ENCODE data around the gene BCDIN3D. TPM values are rescaled to one million over a fixed set of nuclear protein-coding genes. Genes with fewer than 3 reads are reported as not detected.
"Not testable (repeated sequence)": the region's sequence is repeated elsewhere in the genome, so short reads cannot be mapped to it uniquely, and the experiment has no call there.

Gene BCDIN3D
- total and polyA plus RNA-seq, 4 donors = 2.6 to 4.4 (median 3.0) TPM

- H3K27me3 ChIP-seq (ENCODE audit: control insufficient read depth in 3 of 3, insufficient read depth in 3 of 3, low read length in 2 of 3) = peaks cover 0 to 3% (median 0%) of the 10 kb centered on the region in 3 donors
- no peaks in the 10 kb centered on the region for H3K4me1 ChIP-seq (ENCODE audit: control insufficient read depth in 5 of 5, insufficient read depth in 5 of 5, low read length in 5 of 5)
- ATAC-seq (ENCODE audit: insufficient read depth, low FRiP score) = no peak
- H3K9ac ChIP-seq (ENCODE audit: insufficient read depth in 1 of 2, low read length in 2 of 2) = no peak overlapping the region
- no peak overlapping the region for H3K27ac ChIP-seq (ENCODE audit: low read depth in 1 of 2, low read length in 1 of 2)
- H3K9me3 ChIP-seq (ENCODE audit: control insufficient read depth in 4 of 4, insufficient read depth in 3 of 4, low read length in 3 of 4) = peaks cover 0 to 5% (median 0%) of the 10 kb centered on the region in 4 donors
- TF ChIP-seq CTCF (IDR thresholded peaks at IDR 0.05; ENCODE audit: control extremely low read depth, extremely low read depth) = no peak
- no peaks in the 10 kb centered on the region for H3K36me3 ChIP-seq (ENCODE audit: control insufficient read depth in 4 of 4, insufficient read depth in 4 of 4, low read length in 4 of 4)
- no peak overlapping the region for H3K4me3 ChIP-seq
- no peak for DNase-seq
- WGBS, 2 donors = 79 to 86% methylated on average over 8 of the region's 8 CpGs
Measured at GRCh38 chr12:49882248-49882850, 39.4 kb upstream of the BCDIN3D start.

- Histone ChIP-seq H3K36me3 (ENCODE audit: control insufficient read depth in 4 of 4, insufficient read depth in 4 of 4, low read length in 4 of 4) (no peaks in the 10 kb centered on the region), H3K9me3 (ENCODE audit: control insufficient read depth in 4 of 4, insufficient read depth in 3 of 4, low read length in 3 of 4) (peaks cover 0 to 5% (median 0%) of the 10 kb centered on the region in 4 donors), H3K4me1 (ENCODE audit: control insufficient read depth in 5 of 5, insufficient read depth in 5 of 5, low read length in 5 of 5) (no peaks in the 10 kb centered on the region), H3K9ac (ENCODE audit: insufficient read depth in 1 of 2, low read length in 2 of 2) (no peak overlapping the region), H3K4me3 (no peak overlapping the region), H3K27ac (ENCODE audit: low read depth in 1 of 2, low read length in 1 of 2) (no peak overlapping the region), H3K27me3 (ENCODE audit: control insufficient read depth in 3 of 3, insufficient read depth in 3 of 3, low read length in 2 of 3) (no peaks in the 10 kb centered on the region)
- ATAC-seq (ENCODE audit: insufficient read depth, low FRiP score) = no peak
- no peak for DNase-seq
- 89 to 97% methylated on average over 16 of the region's 16 CpGs for WGBS, 2 donors
- TF ChIP-seq CTCF (IDR thresholded peaks at IDR 0.05; ENCODE audit: control extremely low read depth, extremely low read depth) = no peak
Measured at GRCh38 chr12:49881415-49882247, 38.7 kb upstream of the BCDIN3D start.

GRCh38 chr12:49880756-49881414 lies 38.0 kb upstream of the BCDIN3D start:
- no peak for TF ChIP-seq CTCF (IDR thresholded peaks at IDR 0.05; ENCODE audit: control extremely low read depth, extremely low read depth)
- WGBS, 2 donors = 80 to 92% methylated on average over 5 of the region's 5 CpGs
- no peak overlapping the region for H3K9ac ChIP-seq (ENCODE audit: insufficient read depth in 1 of 2, low read length in 2 of 2)
- H3K27me3 ChIP-seq (ENCODE audit: control insufficient read depth in 3 of 3, insufficient read depth in 3 of 3, low read length in 2 of 3) = no peaks in the 10 kb centered on the region
- H3K27ac ChIP-seq (ENCODE audit: low read depth in 1 of 2, low read length in 1 of 2) = no peak overlapping the region
- no peaks in the 10 kb centered on the region for H3K4me1 ChIP-seq (ENCODE audit: control insufficient read depth in 5 of 5, insufficient read depth in 5 of 5, low read length in 5 of 5)
- no peak for ATAC-seq (ENCODE audit: insufficient read depth, low FRiP score)
- H3K36me3 ChIP-seq (ENCODE audit: control insufficient read depth in 4 of 4, insufficient read depth in 4 of 4, low read length in 4 of 4) = no peaks in the 10 kb centered on the region
- peaks cover 0 to 5% (median 0%) of the 10 kb centered on the region in 4 donors for H3K9me3 ChIP-seq (ENCODE audit: control insufficient read depth in 4 of 4, insufficient read depth in 3 of 4, low read length in 3 of 4)
- H3K4me3 ChIP-seq = no peak overlapping the region
- peak in 2 of 3 donors; percentile 30 to 59 for DNase-seq

- 90 to 94% methylated on average over 2 of the region's 2 CpGs for WGBS, 2 donors
- H3K4me3 ChIP-seq; H3K4me1 ChIP-seq (ENCODE audit: control insufficient read depth in 5 of 5, insufficient read depth in 5 of 5, low read length in 5 of 5); H3K36me3 ChIP-seq (ENCODE audit: control insufficient read depth in 4 of 4, insufficient read depth in 4 of 4, low read length in 4 of 4); ATAC-seq (ENCODE audit: insufficient read depth, low FRiP score); H3K27ac ChIP-seq (ENCODE audit: low read depth in 1 of 2, low read length in 1 of 2); H3K9ac ChIP-seq (ENCODE audit: insufficient read depth in 1 of 2, low read length in 2 of 2); DNase-seq; H3K9me3 ChIP-seq (ENCODE audit: control insufficient read depth in 4 of 4, insufficient read depth in 3 of 4, low read length in 3 of 4); H3K27me3 ChIP-seq (ENCODE audit: control insufficient read depth in 3 of 3, insufficient read depth in 3 of 3, low read length in 2 of 3): not testable (repeated sequence)
Measured at GRCh38 chr12:49879065-49879464, 36.2 kb upstream of the BCDIN3D start.

Measured in lung (tissue), 12 donors.